T47D (cell line): ENCODE data around the gene ZNF678.
"Not testable (repeated sequence)": the region's sequence is repeated elsewhere in the genome, so short reads cannot be mapped to it uniquely, and the experiment has no call there.

Experiments
- DNase-seq, 2 experiments: peaks; one replicate each; pipeline versions ENCODE4 v3.0.0 to v3.0.0-alpha.2; 2011 to 2012; ENCODE audit warnings: low read depth in 1 of 2, low spot score in 1 of 2
- JUND ChIP-seq: IDR thresholded peaks from 2 replicates; pipeline ENCODE4 v1.6.1; 2012; ENCODE audit warnings: low read depth
- in situ Hi-C: cut with HindIII; loops from 2 replicates; pipeline ENCODE4 v1.10.0; 2016; ENCODE audit warnings: low sequenced_read_pairs, low pct_unique_long_range_greater_than_20kb

The ZNF678 gene

DNA sequence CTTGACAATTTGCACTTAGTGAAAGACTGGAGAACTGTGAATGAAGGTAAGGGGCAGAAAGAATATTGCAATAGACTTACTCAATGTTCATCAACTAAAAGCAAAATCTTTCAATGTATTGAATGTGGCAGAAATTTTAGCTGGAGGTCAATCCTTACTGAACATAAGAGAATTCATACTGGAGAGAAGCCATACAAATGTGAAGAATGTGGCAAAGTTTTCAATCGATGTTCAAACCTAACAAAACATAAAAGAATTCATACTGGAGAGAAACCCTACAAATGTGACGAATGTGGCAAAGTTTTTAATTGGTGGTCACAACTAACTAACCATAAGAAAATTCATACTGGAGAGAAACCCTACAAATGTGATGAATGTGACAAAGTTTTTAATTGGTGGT lies 91.1 kb downstream of the ZNF678 start:
- DNase-seq: no peak
- in situ Hi-C loops: no loop called here
- TF ChIP-seq JUND: no peak

DNA sequence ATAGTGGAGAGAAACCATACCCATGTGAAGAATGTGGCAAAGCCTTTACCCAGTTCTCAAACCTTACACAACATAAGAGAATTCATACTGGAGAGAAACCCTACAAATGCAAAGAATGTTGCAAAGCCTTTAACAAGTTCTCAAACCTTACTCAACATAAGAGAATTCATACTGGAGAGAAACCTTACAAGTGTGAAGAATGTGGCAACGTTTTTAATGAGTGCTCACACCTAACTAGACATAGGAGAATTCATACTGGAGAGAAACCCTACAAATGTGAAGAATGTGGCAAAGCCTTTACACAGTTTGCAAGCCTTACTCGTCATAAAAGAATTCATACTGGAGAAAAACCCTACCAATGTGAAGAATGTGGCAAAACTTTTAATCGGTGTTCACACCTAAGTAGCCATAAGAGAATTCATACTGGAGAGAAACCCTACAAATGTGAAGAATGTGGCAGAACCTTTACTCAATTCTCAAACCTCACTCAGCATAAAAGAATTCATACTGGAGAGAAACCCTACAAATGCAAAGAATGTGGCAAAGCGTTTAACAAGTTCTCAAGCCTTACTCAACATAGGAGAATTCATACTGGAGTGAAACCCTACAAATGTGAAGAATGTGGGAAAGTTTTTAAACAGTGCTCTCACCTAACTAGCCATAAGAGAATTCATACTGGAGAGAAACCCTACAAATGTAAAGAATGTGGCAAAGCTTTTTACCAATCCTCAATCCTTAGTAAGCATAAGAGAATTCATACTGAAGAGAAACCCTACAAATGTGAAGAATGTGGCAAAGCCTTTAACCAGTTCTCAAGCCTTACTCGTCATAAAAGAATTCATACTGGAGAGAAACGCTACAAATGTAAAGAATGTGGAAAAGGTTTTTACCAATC lies 91.7 kb downstream of the ZNF678 start:
- in situ Hi-C loops: no loop called here
- DNase-seq: peak in 1 of 2 experiments; percentile 17
- TF ChIP-seq JUND: no peak

DNA sequence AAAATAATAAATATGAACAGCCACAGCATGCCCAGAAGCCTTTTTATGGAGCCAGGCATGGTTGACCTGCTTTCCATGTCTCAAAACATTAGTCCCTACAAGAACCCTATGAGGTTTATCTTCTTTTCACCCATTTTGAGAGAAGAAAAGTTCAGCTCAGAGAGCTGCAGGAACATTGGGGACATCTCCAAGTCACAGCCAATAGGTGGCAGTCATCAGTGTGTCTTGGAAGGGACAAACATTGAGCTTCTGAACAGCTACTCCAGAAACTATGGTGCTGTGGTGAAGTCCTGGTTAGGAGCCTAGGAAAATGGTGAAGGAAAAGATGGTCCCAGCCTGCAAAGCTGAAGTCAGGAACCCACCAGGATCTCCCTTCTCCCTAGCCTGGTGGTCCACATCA lies 98.1 kb downstream of the ZNF678 start:
- DNase-seq: no peak
- in situ Hi-C loops: no loop called here
- no peak for TF ChIP-seq JUND

DNA sequence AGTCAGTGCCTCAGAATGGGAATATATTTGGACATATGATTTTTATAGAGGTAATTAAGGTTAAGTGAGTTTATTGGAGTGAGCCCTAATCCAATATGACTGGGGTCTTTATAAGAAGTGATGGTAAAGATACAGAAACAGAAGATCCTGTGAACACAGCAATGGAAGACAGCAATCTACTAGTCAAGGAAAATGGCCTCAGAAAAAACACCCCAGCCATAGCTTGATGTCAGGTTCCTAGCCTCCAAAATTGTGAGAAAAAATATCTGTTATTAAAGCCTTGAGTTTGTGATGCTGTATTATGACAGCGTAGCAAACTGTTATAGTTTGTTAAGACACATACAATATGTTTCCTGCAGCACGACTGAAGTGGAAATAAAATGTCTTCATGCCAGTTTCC lies 99.6 kb downstream of the ZNF678 start:
- in situ Hi-C loops: no loop called here
- no peak for DNase-seq
- TF ChIP-seq JUND: no peak

DNA sequence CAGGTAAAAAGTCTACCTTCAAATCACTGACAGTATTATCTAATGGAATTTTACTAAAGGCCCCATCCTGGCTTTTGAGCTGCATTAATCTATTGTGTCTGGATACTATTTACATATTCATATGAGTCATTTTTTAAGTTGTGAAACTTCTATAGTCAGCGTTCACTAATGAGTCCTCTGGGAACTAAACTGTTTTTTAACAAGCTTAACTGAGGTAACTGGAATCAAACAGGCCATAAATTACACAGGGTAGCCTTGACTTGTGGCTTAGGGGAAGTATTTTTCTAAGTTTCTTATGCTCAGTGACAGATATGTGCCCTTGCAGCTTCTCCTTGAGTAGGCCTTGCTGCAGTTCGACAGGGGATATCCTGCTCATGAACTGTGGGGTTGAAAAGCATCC lies 102.9 kb downstream of the ZNF678 start:
- DNase-seq: no peak
- in situ Hi-C loops: no loop called here
- TF ChIP-seq JUND: no peak

DNA sequence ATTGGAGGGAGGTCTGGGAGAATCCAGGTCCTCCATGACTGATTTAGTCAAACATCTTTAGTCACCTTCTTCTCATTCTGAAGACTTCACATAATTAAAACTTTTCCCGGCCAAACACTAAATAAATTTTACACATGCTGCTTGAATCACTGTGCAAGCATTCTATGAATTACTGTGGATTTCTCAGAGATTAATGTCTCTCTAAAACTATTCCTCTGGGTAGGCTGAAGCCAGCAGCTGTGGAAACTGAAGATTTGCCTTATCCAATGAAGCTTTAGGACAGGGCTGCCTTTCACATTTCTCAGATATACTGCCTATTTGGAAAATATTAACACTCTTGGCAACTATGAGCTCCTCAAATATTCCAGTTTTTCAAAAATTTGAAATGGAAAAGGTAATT lies 110.1 kb downstream of the ZNF678 start:
- in situ Hi-C loops: no loop called here
- DNase-seq: peak in 1 of 2 experiments; percentile 40
- no peak for TF ChIP-seq JUND

DNA sequence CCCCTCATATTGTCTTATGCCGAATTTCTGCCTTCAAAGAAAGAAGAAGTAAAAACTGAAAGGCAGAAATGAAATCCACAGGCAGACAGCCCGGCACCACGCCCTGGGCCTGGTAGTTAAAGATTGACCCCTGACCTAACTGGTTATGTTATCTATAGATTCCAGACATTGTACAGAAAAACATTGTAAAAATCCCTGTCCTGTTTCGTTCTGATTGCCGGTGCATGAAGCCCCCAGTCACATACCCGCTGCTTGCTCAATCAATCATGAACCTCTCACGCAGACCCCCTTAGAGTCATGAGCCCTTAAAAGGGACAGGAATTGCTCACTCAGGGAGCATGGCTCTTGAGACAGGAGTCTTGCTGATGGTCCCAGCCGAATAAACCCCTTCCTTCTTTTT lies 122.5 kb downstream of the ZNF678 start:
- no peak for DNase-seq
- TF ChIP-seq JUND: no peak
- in situ Hi-C loops: no loop called here

DNA sequence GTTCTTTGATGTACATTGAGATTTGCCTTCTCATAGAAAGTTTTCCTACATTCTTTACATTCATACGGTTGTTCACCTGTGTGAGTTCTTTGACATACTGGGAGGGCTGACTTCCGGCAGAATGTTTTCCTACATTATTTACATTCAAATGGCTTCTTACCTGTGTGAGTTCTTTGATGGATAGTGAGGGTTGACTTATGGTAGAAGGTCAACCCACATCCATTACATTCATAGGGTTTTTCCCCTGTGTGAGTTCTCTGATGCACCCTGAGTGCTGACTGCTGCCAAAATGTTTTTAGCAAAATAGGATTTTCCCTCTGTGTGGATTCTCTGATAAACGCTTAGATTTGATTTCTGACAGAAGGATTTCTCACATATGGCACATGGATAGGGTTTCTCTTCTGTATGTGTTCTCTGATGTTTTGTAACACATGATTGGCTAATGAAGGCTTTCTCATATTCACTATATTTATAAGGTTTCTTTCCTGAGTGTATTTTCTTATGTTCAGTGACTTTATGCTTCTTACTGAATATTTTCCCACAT lies 134.0 kb downstream of the ZNF678 start:
- TF ChIP-seq JUND: no peak
- DNase-seq: no peak

DNA sequence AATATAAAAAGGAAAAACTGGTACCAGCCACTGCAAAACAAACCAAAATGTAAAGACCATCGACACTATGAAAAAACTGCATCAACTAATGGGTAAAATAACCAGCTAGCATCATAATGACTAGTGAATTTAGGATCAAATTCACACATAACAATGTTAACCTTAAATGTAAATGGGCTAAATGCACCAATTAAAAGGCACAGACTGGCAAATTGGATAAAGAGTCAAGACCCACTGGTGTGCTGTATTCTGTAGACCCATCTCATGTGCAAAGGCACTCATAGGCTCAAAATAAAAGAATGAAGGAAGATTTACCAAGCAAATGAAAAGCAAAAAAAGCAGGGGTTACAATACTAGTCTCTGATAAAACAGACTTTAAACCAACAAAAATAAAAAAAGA lies 138.3 kb downstream of the ZNF678 start:
- DNase-seq, in situ Hi-C loops: not testable (repeated sequence)

More for the DNA sequence above, 134.0 kb downstream of the ZNF678 start:
- in situ Hi-C loops: no loop called here

DNA sequence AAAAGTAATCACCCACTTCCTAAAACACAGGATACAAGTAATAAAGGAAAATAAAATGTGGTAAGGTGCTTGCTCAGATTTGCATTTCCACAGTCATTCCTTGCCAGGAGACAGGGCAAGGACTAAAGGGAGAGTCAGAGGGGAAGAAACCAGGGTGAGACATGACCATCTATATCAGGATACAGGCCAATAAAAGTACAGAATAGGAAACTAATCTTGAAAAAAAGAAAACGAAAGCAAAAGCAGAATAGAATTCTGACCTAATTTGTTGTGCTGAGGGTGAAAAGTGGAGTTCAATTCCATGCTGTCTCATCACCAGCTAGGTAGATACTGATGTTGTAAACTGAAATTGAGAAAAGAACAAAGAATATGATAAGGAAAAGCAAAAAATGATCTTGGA lies 144.5 kb downstream of the ZNF678 start:
- in situ Hi-C loops: no loop called here

DNA sequence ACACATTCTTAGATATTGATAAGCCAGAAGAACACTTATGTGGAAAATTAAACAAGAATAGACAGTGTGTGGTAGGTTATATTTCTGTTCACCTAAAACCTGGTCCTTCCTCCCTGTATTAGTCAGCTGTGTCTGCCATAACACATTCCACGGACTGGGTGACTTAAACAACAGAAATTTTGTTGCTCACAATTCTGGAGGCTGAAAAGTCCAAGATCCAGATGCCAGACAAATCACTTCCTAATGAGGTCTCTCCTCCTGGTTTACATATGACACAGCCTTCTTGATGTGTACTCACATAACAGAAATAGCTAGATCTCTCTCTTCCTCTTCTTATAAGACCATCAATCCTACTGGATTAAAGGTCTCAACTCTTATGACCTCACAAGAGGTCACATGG lies 146.1 kb downstream of the ZNF678 start:
- in situ Hi-C loops: no loop called here
- DNase-seq: no peak
- no peak for TF ChIP-seq JUND

More for the DNA sequence above, 144.5 kb downstream of the ZNF678 start:
- no peak for DNase-seq
- no peak for TF ChIP-seq JUND

DNA sequence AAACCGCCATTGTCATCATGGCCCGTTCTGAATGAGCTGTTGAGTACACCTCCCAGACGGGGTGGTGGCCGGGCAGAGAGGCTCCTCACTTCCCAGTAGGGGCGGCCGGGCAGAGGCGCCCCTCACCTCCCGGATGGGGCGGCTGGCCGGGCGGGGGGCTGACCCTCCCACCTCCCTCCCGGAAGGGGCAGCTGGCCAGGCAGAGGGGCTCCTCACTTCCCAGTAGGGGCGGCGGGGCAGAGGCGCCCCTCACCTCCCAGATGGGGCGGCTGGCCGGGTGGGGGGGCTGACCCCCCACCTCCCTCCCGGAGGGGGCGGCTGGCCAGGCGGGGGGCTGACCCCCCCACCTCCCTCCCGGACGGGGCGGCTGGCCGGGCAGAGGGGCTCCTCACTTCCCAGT lies 147.1 kb downstream of the ZNF678 start:
- DNase-seq, in situ Hi-C loops: not testable (repeated sequence)

DNA sequence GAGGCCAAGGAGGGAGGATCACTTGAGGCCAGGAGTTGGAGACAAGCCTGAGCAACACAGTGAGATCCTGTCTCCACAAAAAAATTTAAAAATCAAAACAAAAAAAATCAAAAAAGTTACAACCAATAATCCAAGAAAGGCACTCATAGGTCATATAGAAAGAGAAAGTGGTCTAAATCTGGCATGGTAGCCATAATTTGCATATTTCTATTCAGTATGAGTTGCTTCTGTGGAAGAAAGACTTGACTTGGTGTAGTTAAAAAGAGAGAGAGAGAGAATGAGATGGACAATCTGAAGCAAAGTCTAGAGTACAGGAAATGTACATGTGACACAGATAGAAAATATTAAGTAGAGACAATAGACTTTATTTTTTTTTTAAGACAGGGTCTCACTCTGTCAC lies 149.3 kb downstream of the ZNF678 start:
- no peak for DNase-seq
- no peak for TF ChIP-seq JUND
- in situ Hi-C loops: no loop called here
